Fibroblast of the aortic adventitia (primary cell): ENCODE data around the gene PPP2R3B. TPM values are rescaled to one million over a fixed set of nuclear protein-coding genes. Genes with fewer than 3 reads are reported as not detected.

Experiments
- DNase-seq: peaks from one replicate; pipeline ENCODE4 v3.0.0-alpha.2; 2010; ENCODE audit warnings: low read depth
- H3K4me3 ChIP-seq: 2 replicates; pipeline ENCODE4 v1.5.1; 2011; ENCODE audit warnings: low read depth, mild to moderate bottlenecking, control low read depth, low read length, moderate library complexity
- CTCF ChIP-seq: IDR thresholded peaks from 2 replicates; pipeline ENCODE4 v1.5.1; 2011; ENCODE audit warnings: mild to moderate bottlenecking, low read length, control low read depth, inconsistent platforms; ENCODE audit not compliant: insufficient read depth
- total RNA-seq: library from RNA; depleted of rRNA; stranded (reverse); fragments of >200 nt; gene quantifications from 2 replicates; pipeline ENCODE4 v1.2.3, GENCODE V29; 2012; ENCODE audit warnings: low replicate concordance

PPP2R3B gene
- total RNA-seq, 1 donor = 9.9 TPM

- no peak overlapping the region for H3K4me3 ChIP-seq
- no peak for DNase-seq
- TF ChIP-seq CTCF = no peak
These were observed 39.2 kb downstream of the PPP2R3B start for GRCh38 chrX:347351-348117.

GRCh38 chrX:346034-346813, 40.5 kb downstream of the PPP2R3B start:
- no peak overlapping the region for H3K4me3 ChIP-seq
- no peak for TF ChIP-seq CTCF
- no peak for DNase-seq

- DNase-seq = no peak
- H3K4me3 ChIP-seq = no peak overlapping the region
- TF ChIP-seq CTCF = no peak
These were observed 41.4 kb downstream of the PPP2R3B start for GRCh38 chrX:345020-345925.

GRCh38 chrX:344371-344901, 42.3 kb downstream of the PPP2R3B start:
- no peak overlapping the region for H3K4me3 ChIP-seq
- no peak for TF ChIP-seq CTCF
- no peak for DNase-seq

- no peak for DNase-seq
- no peak for TF ChIP-seq CTCF
- no peak overlapping the region for H3K4me3 ChIP-seq
These were observed 45.1 kb downstream of the PPP2R3B start for GRCh38 chrX:341541-342101.

GRCh38 chrX:340641-341423, 45.9 kb downstream of the PPP2R3B start:
- no peak for TF ChIP-seq CTCF
- no peak overlapping the region for H3K4me3 ChIP-seq
- no peak for DNase-seq
